ENCODE measurements around the gene TAS2R7. TPM values are rescaled to one million over a fixed set of nuclear protein-coding genes. Genes with fewer than 3 reads are reported as not detected.
A peak's percentile ranks its signal among the peaks of the same experiment; 100 is the strongest.

Gene TAS2R7
- total and polyA plus RNA-seq, 2 donors (not counting 3 experiments of a cell fraction or from before 2014, with no cell fraction given) = not detected

DNA sequence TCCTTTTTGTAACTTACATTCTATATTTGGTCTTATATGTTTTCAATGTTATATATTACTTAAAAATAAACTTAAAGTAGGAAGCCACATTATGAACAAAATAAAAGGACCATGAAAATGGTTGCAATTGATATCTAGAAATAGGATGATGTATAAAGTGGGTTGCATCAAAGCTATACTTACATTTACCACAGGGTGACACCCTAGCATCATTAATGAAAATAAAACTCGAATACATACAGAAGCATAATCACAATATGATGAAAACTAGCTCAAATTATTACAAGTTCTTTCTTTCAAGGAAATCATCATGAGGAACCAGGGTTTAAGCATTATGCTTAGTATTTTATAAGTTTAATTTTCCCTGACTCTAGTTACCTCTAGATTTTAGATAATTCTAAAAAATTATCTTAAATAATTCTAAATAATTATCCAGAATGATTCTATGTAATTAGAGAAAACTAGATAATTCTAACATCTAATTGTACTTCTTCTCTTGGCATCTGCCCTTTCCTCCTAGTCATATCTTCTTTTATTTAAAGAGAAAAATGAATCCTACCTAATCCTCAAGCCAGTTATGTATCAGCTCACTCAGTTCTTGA lies 31.2 kb downstream of the TAS2R7 start:
- Histone ChIP-seq H3K36me3 (ENCODE audit: control insufficient read depth in 2 of 2, extremely low read depth in 1 of 2, insufficient read depth in 2 of 2, low read length in 2 of 2) (no peaks in the 10 kb centered on the region), H3K9me1 (replicated peaks; ENCODE audit: control insufficient read depth, extremely low read depth, insufficient read depth, low read length) (no peaks in the 10 kb centered on the region), H3K4me3 (replicated peaks in 1 of 3; ENCODE audit: insufficient read depth in 1 of 3, low read depth in 1 of 3, low read length in 3 of 3) (no peak overlapping the region), H2AFZ (ENCODE audit: low read depth, low read length) (no peak overlapping the region), H3K4me2 (ENCODE audit: insufficient read depth, low read length) (no peak overlapping the region), H3K9ac (replicated peaks; ENCODE audit: extremely low read depth, insufficient read depth, low read length) (no peak overlapping the region), H3K27me3 (ENCODE audit: control insufficient read depth in 2 of 2, insufficient read depth in 2 of 2, low read length in 2 of 2) (peaks cover 49 to 79% of the 10 kb centered on the region in 2 experiments), H3K9me3 (replicated peaks; ENCODE audit: control insufficient read depth, insufficient read depth, low read length) (no peaks in the 10 kb centered on the region), H3K27ac (ENCODE audit: insufficient read depth, low read depth, low read length) (no peak overlapping the region), H4K20me1 (replicated peaks; ENCODE audit: control insufficient read depth, extremely low read depth, insufficient read depth, low read length) (no peaks in the 10 kb centered on the region), H3K4me1 (ENCODE audit: control insufficient read depth, extremely low read depth, insufficient read depth, low read length) (no peaks in the 10 kb centered on the region), H3K79me2 (ENCODE audit: control insufficient read depth, insufficient read depth, low read length) (no peaks in the 10 kb centered on the region)
- no TSS peak for BruUV-seq (replicated peaks)
- ChIA-PET POLR2A (no interaction called here), CTCF (interaction anchor here (0.6 to 18.4 kb wide), 40 partner anchors 9 to 1556 kb away, joined by 3 to 392 read pairs (median 4); partner anchors contain the start of gene SMIM10L1)
- TF ChIP-seq POLR2AphosphoS5 (IDR thresholded peaks at IDR 0.05; ENCODE audit: insufficient read depth, low read depth, low read length) = no peak
- TF ChIP-seq, protein P1, sequence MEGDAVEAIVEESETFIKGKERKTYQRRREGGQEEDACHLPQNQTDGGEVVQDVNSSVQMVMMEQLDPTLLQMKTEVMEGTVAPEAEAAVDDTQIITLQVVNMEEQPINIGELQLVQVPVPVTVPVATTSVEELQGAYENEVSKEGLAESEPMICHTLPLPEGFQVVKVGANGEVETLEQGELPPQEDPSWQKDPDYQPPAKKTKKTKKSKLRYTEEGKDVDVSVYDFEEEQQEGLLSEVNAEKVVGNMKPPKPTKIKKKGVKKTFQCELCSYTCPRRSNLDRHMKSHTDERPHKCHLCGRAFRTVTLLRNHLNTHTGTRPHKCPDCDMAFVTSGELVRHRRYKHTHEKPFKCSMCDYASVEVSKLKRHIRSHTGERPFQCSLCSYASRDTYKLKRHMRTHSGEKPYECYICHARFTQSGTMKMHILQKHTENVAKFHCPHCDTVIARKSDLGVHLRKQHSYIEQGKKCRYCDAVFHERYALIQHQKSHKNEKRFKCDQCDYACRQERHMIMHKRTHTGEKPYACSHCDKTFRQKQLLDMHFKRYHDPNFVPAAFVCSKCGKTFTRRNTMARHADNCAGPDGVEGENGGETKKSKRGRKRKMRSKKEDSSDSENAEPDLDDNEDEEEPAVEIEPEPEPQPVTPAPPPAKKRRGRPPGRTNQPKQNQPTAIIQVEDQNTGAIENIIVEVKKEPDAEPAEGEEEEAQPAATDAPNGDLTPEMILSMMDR (IDR thresholded peaks at IDR 0.05; ENCODE audit: extremely low read depth in 1 of 2, insufficient read depth in 1 of 2, low read depth in 1 of 2, low read length in 2 of 2) = peak; percentile 35 to 46
- dilution Hi-C loops (cut with MboI; ENCODE audit: extremely low pct_ligation_motif_present, low sequenced_read_pairs) = no loop called here
- DNase-seq (ENCODE audit: low read depth, low spot score) = peak; percentile 69
- FAIRE-seq = peak; percentile 65
- intact Hi-C loops (cut with micrococcal nuclease) = loop anchor here (1.0 kb wide), 3 partner anchors 428 to 715 kb away; no protein-coding TSS in a partner anchor

- Histone ChIP-seq H3K27ac (ENCODE audit: insufficient read depth, low read depth, low read length) (no peak overlapping the region), H3K4me3 (replicated peaks in 1 of 3; ENCODE audit: insufficient read depth in 1 of 3, low read depth in 1 of 3, low read length in 3 of 3) (no peak overlapping the region), H3K27me3 (ENCODE audit: control insufficient read depth in 2 of 2, insufficient read depth in 2 of 2, low read length in 2 of 2) (peaks cover 7 to 48% of the 10 kb centered on the region in 2 experiments), H3K9me1 (replicated peaks; ENCODE audit: control insufficient read depth, extremely low read depth, insufficient read depth, low read length) (no peaks in the 10 kb centered on the region), H2AFZ (ENCODE audit: low read depth, low read length) (no peak overlapping the region), H4K20me1 (replicated peaks; ENCODE audit: control insufficient read depth, extremely low read depth, insufficient read depth, low read length) (no peaks in the 10 kb centered on the region), H3K9me3 (replicated peaks; ENCODE audit: control insufficient read depth, insufficient read depth, low read length) (no peaks in the 10 kb centered on the region), H3K36me3 (ENCODE audit: control insufficient read depth in 2 of 2, extremely low read depth in 1 of 2, insufficient read depth in 2 of 2, low read length in 2 of 2) (no peaks in the 10 kb centered on the region), H3K4me2 (ENCODE audit: insufficient read depth, low read length) (no peak overlapping the region), H3K79me2 (ENCODE audit: control insufficient read depth, insufficient read depth, low read length) (no peaks in the 10 kb centered on the region), H3K9ac (replicated peaks; ENCODE audit: extremely low read depth, insufficient read depth, low read length) (no peak overlapping the region), H3K4me1 (ENCODE audit: control insufficient read depth, extremely low read depth, insufficient read depth, low read length) (no peaks in the 10 kb centered on the region)
- intact Hi-C loops (cut with micrococcal nuclease) = no loop called here
- no TSS peak for BruUV-seq (replicated peaks)
- no peak for TF ChIP-seq GATA2 (IDR thresholded peaks at IDR 0.05; ENCODE audit: insufficient read depth, insufficient read length, low read depth, low read length)
- TF ChIP-seq, protein P1 (IDR thresholded peaks at IDR 0.05; ENCODE audit: extremely low read depth in 1 of 2, insufficient read depth in 1 of 2, low read depth in 1 of 2, low read length in 2 of 2) = no peak
- no peak for TF ChIP-seq MYC (IDR thresholded peaks at IDR 0.05; ENCODE audit: low read depth, low read length)
- TF ChIP-seq MAX (IDR thresholded peaks at IDR 0.05; ENCODE audit: insufficient read depth, insufficient read length) = no peak
- no peak for TF ChIP-seq JUN (IDR thresholded peaks at IDR 0.05; ENCODE audit: borderline replicate concordance, insufficient read depth, insufficient read length, low read depth)
- TF ChIP-seq EZH2 (IDR thresholded peaks at IDR 0.05; ENCODE audit: borderline replicate concordance, low read depth, low read length, severe bottlenecking) = no peak
- TF ChIP-seq POLR2A (IDR thresholded peaks at IDR 0.05; ENCODE audit: low read depth, low read length) = no peak
- no peak for TF ChIP-seq FOS (IDR thresholded peaks at IDR 0.05; ENCODE audit: borderline replicate concordance, insufficient read depth, low read length)
- no peak for TF ChIP-seq POLR2AphosphoS5 (IDR thresholded peaks at IDR 0.05; ENCODE audit: insufficient read depth, low read depth, low read length)
- ChIA-PET CTCF (interaction anchor here (1.1 to 2.7 kb wide), 3 partner anchors 10 to 440 kb away, joined by 5 to 10 read pairs (median 10); no protein-coding TSS in a partner anchor), POLR2A (no interaction called here)
- no peak for FAIRE-seq
- DNase-seq (ENCODE audit: low read depth, low spot score) = no peak
- dilution Hi-C loops (cut with MboI; ENCODE audit: extremely low pct_ligation_motif_present, low sequenced_read_pairs) = no loop called here
Measured at GRCh38 chr12:10759657-10760056, 42.8 kb downstream of the TAS2R7 start.
